Aorta (tissue), 5 donors: ENCODE measurements around the gene TRAP1. TPM values are rescaled to one million over a fixed set of nuclear protein-coding genes. Genes with fewer than 3 reads are reported as not detected.

Experiments
- ATAC-seq: fragments of 200-7000 bp; cut with Tn5 transposase; one replicate; pipeline ENCODE4 v1.9.1; 2022; ENCODE audit warnings: moderate library complexity; ENCODE audit not compliant: low FRiP score
- DNase-seq, 2 donors: peaks; one replicate each; pipeline ENCODE4 v3.0.0-alpha.2; 2020
- H3K27ac ChIP-seq, 2 donors: one replicate each; pipeline ENCODE4 v1.5.1; 2013; ENCODE audit warnings: low read length in 2 of 2, mild to moderate bottlenecking in 2 of 2, moderate library complexity in 2 of 2, control low read depth in 1 of 2, inconsistent platforms in 1 of 2, low read depth in 1 of 2
- H3K27me3 ChIP-seq, 2 donors: one replicate each; pipeline ENCODE4 v1.6.1; 2013; ENCODE audit warnings: control low read depth in 1 of 2, low read length in 1 of 2, mild to moderate bottlenecking in 1 of 2, moderate library complexity in 1 of 2; ENCODE audit not compliant: insufficient read depth in 2 of 2, control insufficient read depth in 1 of 2
- H3K36me3 ChIP-seq, 2 donors: one replicate each; pipeline ENCODE4 v1.6.1; 2013; ENCODE audit warnings: control low read depth in 1 of 2, low read length in 1 of 2, mild to moderate bottlenecking in 1 of 2; ENCODE audit not compliant: insufficient read depth in 2 of 2, control insufficient read depth in 1 of 2
- H3K4me1 ChIP-seq, 2 donors: one replicate each; pipeline ENCODE4 v1.6.1; 2013; ENCODE audit warnings: low read length in 2 of 2, control low read depth in 1 of 2, mild to moderate bottlenecking in 1 of 2, moderate library complexity in 1 of 2; ENCODE audit not compliant: insufficient read depth in 2 of 2, control insufficient read depth in 1 of 2
- H3K4me3 ChIP-seq, 2 donors: one replicate each; pipeline ENCODE4 v1.5.1; 2013; ENCODE audit warnings: low read length in 2 of 2, control low read depth in 1 of 2, mild to moderate bottlenecking in 1 of 2
- H3K9me3 ChIP-seq: one replicate; pipeline ENCODE4 v1.6.1; 2013; ENCODE audit warnings: mild to moderate bottlenecking, low read length; ENCODE audit not compliant: control insufficient read depth
- WGBS, 2 donors: extraction: QIAGEN DNeasy Blood & Tissue Kit; methylation state at CpG; one replicate each; pipeline ENCODE4 v1.1.7; 2013; 5-methylcytosine and 5-hydroxymethylcytosine counted together
- intact Hi-C, 2 donors: fragments of 100-400 bp; cut with DNase I; formaldehyde crosslinking; loops; one replicate each; pipeline versions ENCODE4 v1.14.2 to v1.15.0; 2022
- polyA plus RNA-seq, 2 donors: library from polyadenylated mRNA; stranded (reverse); fragments of 200-250 nt; gene quantifications; one replicate each; pipeline ENCODE4 v1.2.3, GENCODE V29; 2013
- total RNA-seq, 2 donors: library from RNA; stranded (reverse); fragmentation: NEBNext Ultra II Directional; extraction: Animal tissue kit (Norgen Biotek cat#: 25700); gene quantifications; one replicate each; pipeline ENCODE4 v1.2.1, GENCODE V29; 2021
- donor health status: healthy with polysubstance abuse.
- donor health status: Bipolar disorder and iron deficiency.
- donor health status: DM: no; HTN: no; CAD: no.
- donor health status: DM: no; HTN: no; CAD: no.
- donor health status: DM: yes; HTN: yes; CAD: no.

Gene TRAP1
- total and polyA plus RNA-seq, 4 donors: 19.2 to 183 (median 58.6) TPM

GRCh38 chr16:3732171-3732570 lies 14.8 kb upstream of the TRAP1 start:
- H3K36me3 ChIP-seq: peaks cover 0 to 33% of the 10 kb centered on the region in 2 donors
- ATAC-seq: no peak
- intact Hi-C loops: no loop called here

DNA sequence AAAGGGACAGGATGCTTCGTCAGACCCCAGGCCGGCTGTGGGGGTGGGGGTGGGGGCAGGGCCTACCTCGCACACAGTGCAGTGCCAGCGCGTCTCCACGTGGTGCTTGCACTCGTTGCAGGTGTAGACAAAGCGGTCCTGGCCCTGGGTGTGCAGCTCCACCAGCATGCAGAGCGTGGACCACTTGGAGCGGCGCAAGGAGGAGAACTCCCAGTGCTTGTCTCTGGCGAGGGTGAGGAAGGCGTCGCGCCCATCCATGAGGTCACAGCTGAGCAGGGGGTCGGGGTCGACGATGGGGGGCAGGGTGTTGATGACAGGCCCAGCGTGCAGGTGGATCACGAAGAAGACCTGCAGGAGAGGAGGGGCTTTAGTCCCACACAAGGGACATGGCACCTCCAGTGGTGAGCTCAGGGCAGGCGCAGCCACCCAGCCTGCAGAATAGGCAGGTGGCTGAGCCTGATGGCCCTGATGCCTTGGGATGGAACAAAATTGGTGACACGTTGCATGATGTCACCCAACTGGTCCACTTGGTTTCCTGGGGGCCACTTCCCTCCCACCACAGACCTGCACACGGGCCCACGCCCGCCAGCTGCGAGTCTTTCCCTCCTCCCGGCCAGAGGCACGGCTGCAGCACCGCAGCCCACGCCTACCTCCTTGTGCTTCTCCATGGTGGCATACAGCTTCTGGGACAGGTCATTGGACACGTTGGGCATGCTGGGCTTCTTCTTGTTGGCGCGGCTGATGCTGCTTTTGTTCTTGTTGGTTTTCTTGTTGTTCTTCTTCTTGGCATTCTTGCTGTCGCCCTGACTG lies 14.0 kb upstream of the TRAP1 start:
- ATAC-seq (no peak), DNase-seq (peak in 1 of 2 donors; percentile 75)
- intact Hi-C loops: no loop called here
- H3K36me3 ChIP-seq: peaks cover 0 to 30% of the 10 kb centered on the region in 2 donors
- no peaks in the 10 kb centered on the region for H3K4me1 ChIP-seq
- 87 to 91% methylated on average over 34 of the region's 34 CpGs for WGBS, 2 donors
- H3K27ac ChIP-seq: no peak overlapping the region
- H3K4me3 ChIP-seq: no peak overlapping the region
- no peaks in the 10 kb centered on the region for H3K9me3 ChIP-seq
- no peaks in the 10 kb centered on the region for H3K27me3 ChIP-seq

More at GRCh38 chr16:3732171-3732570, 14.8 kb upstream of the TRAP1 start:
- Histone ChIP-seq H3K9me3 (no peaks in the 10 kb centered on the region), H3K27ac (no peak overlapping the region), H3K27me3 (no peaks in the 10 kb centered on the region), H3K4me1 (no peaks in the 10 kb centered on the region), H3K4me3 (no peak overlapping the region)
- WGBS, 2 donors: 60 to 70% methylated on average over 8 of the region's 8 CpGs
- DNase-seq: peak in 1 of 2 donors; percentile 45

- H3K4me3 ChIP-seq: no peak overlapping the region
- no peak for ATAC-seq
- H3K9me3 ChIP-seq: no peaks in the 10 kb centered on the region
- no peaks in the 10 kb centered on the region for H3K27me3 ChIP-seq
- intact Hi-C loops: no loop called here
- H3K36me3 ChIP-seq: peaks cover 0 to 26% of the 10 kb centered on the region in 2 donors
- no peaks in the 10 kb centered on the region for H3K4me1 ChIP-seq
- peak in 1 of 2 donors; percentile 43 for DNase-seq
- no peak overlapping the region for H3K27ac ChIP-seq
- WGBS, 2 donors: 88 to 89% methylated on average over 24 of the region's 24 CpGs
These were observed 13.1 kb upstream of the TRAP1 start for GRCh38 chr16:3730161-3731125.

DNA sequence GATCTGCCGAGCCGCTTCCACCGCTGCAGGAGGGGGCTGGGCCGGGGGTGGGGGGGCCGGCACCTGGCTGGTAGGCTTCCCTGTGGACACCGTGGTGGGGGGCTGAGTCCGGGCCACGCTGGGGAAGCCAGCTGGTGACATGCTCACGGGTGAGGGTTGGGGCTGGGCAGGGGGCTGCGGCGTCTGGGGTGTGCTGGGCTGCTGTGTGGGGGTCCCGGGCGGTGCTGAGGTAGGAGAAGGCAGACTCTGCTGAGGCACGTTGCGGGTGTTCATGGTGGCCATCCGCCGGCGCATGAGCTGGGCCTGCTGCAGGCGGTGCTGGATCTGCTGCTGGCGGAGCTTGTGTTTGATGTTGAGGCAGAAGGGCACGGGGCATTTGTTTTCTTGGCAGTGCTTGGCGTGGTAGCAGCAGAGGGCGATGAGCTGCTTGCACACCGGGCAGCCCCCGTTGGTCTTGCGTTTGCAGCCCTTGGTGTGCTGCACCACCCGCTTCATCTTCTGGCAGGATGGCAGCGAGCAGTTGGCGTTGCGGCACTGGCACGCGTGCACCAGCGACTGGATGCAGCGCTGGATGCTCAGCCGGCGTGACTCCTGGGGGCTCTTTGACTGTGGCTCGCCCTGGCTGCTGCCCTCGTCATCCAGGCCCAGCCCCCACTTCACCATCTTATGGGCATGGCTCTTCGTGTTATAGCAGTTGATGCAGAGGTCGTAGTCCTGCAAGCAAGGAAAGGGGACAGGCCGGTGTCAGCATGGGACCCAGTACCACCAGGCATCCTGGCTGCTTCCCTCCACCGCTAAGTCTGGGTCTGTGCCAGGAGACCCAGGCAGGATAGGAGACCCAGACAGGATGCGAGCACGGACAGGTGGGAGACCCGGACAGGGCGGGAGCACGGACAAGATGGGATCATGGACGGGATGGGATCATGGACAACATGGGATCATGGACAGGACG lies 12.1 kb upstream of the TRAP1 start:
- ATAC-seq: peak; percentile 23
- 89 to 90% methylated on average over 47 to 49 of the region's 49 CpGs for WGBS, 2 donors
- Histone ChIP-seq H3K9me3 (no peaks in the 10 kb centered on the region), H3K27me3 (no peaks in the 10 kb centered on the region), H3K36me3 (peaks cover 0 to 24% of the 10 kb centered on the region in 2 donors), H3K4me1 (no peaks in the 10 kb centered on the region), H3K27ac (no peak overlapping the region), H3K4me3 (no peak overlapping the region)
- intact Hi-C loops: no loop called here
- peak; percentile 38 to 73 for DNase-seq

DNA sequence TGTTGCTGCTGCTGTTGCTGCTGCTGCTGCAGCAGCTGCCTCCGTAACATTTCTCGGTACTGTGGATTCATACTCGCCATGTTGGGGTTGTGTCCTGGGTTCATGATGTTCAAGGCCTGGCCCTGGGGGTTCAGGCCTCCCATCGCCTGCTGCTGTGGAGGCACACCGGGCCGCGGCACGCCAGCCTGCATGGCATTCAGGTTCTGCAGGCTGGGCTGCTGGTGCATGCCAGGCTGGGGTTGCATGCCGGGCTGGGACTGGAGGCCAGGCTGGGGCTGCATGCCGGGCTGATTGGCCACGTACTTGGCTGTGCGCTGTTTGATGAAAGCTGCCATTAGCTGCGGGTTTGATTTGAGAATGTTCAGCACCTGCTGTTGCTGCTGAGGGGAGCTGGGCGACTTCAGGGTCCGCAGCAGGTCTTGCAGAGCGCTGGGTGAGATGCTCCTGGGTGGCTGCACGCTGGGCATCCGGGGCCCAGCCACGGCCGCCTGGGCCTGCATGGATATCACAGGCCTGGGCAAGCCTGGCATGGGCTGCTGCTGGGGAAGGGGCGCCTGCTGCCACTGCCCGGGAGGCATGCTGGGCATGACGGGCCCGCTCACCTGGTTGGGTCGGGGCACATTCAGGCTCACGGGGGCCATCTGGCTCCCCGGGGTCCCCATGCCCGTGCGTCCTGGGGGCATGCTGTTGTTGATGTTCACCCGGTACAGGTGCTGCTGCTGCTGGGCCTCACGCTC lies 11.3 kb upstream of the TRAP1 start:
- 93% methylated on average over 31 of the region's 31 CpGs for WGBS, 2 donors
- Histone ChIP-seq H3K4me1 (no peaks in the 10 kb centered on the region), H3K27me3 (no peaks in the 10 kb centered on the region), H3K9me3 (no peaks in the 10 kb centered on the region), H3K36me3 (peaks cover 0 to 21% of the 10 kb centered on the region in 2 donors), H3K27ac (no peak overlapping the region), H3K4me3 (no peak overlapping the region)
- intact Hi-C loops: no loop called here
- ATAC-seq (peak; percentile 34), DNase-seq (peak in 1 of 2 donors; percentile 55)

DNA sequence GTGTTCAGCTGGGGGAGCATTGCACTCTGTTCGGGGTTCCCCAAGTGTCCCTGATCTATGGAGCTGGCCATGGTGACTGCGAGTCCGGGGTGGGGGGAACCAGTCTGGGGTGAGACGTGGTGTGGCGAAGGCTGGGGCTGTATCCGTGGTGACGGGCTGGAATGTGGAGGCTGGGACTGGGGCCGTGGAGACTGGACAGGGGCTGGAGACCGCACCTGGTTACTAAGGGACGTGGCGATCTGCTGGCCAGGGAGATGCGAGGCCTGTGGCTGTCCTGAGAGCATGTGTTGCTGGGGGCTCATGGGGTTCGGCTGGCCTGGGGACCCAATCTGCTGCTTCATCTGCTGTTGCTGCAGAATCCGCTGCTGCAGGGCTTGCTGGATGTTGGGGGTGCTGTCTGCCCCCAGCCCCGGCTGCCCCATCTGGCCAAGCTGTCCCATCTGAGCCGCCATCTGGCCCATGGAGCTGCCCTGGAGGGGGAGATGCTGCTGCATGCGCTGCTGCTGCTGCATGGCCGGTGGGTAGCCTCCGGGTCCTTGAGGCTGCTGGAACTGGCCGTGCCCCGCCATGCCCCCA lies 10.6 kb upstream of the TRAP1 start:
- Histone ChIP-seq H3K27ac (no peak overlapping the region), H3K27me3 (no peaks in the 10 kb centered on the region), H3K4me1 (no peaks in the 10 kb centered on the region), H3K9me3 (no peaks in the 10 kb centered on the region), H3K4me3 (no peak overlapping the region), H3K36me3 (peaks cover 0 to 21% of the 10 kb centered on the region in 2 donors)
- WGBS, 2 donors: 83 to 87% methylated on average over 19 to 21 of the region's 21 CpGs
- intact Hi-C loops: no loop called here
- DNase-seq (peak in 1 of 2 donors; percentile 73), ATAC-seq (no peak)

DNA sequence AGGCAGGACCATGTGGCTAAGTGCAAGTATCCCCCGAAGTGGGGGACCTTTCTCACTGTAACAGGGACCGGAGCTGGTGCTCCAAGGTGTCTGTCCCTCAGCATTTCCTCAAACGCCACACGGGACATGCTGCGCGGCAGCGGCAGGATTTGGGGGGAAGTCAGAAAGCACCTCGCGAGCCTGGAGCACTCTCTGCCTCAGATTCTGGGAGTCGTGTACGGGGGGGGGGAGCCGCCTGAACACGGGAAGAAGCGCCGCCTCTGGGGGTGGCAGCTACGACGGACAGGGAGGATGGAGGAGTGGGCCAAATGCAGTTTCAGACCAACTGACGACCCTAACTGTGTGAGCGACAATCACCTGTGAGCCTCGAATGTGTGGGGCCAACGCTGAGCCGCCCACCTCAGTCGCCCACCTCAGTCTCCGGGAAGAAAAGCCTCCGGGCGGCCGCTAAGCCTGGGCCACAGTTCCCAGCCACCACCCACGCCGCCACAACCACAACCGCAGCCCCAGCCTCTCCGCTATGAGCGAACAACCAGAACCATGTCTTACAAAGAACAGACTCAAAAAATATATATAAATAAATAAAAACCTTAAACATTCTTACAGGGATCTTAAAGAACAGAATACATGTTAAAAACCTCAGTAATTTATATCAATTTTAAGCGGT lies 8.8 kb upstream of the TRAP1 start:
- 89 to 93% methylated on average over 32 to 33 of the region's 33 CpGs for WGBS, 2 donors
- no peak overlapping the region for H3K27ac ChIP-seq
- ATAC-seq (no peak), DNase-seq (no peak)
- H3K27me3 ChIP-seq: no peaks in the 10 kb centered on the region
- no peaks in the 10 kb centered on the region for H3K4me1 ChIP-seq
- no peaks in the 10 kb centered on the region for H3K9me3 ChIP-seq
- no peak overlapping the region for H3K4me3 ChIP-seq
- intact Hi-C loops: no loop called here
- H3K36me3 ChIP-seq: peaks cover 0 to 13% of the 10 kb centered on the region in 2 donors
